GM12891 (cell line): Measurements from ENCODE around the gene RARA.

Experiments
- DNase-seq: peaks from one replicate; pipeline ENCODE4 v3.0.0; 2011; ENCODE audit warnings: low spot score; ENCODE audit not compliant: insufficient read length
- FAIRE-seq: peaks from 2 replicates; lab custom pipeline; 2011; peaks lifted over from hg19 to GRCh38; lab: Jason Lieb, UNC
- PAX5 ChIP-seq: IDR thresholded peaks from 2 replicates; pipeline ENCODE4 v1.6.1; 2011; ENCODE audit warnings: low read length, moderate library complexity, mild to moderate bottlenecking; ENCODE audit not compliant: insufficient read depth, severe bottlenecking
- POLR2A ChIP-seq: IDR thresholded peaks from 2 replicates; pipeline ENCODE4 v1.6.1; 2011; ENCODE audit warnings: low read depth, low read length, control low read depth
- POLR2AphosphoS5 ChIP-seq: IDR thresholded peaks from 2 replicates; pipeline ENCODE4 v1.6.1; 2011; ENCODE audit warnings: low read depth, low read length, control low read depth
- POU2F2 ChIP-seq: IDR thresholded peaks from 2 replicates; pipeline ENCODE4 v1.6.1; 2011; ENCODE audit warnings: low read depth, mild to moderate bottlenecking, control low read depth, low read length, moderate library complexity
- SPI1 ChIP-seq: IDR thresholded peaks from 2 replicates; pipeline ENCODE4 v1.6.1; 2011; ENCODE audit warnings: low read depth, low read length, control low read depth
- TAF1 ChIP-seq: IDR thresholded peaks from 2 replicates; pipeline ENCODE4 v1.6.1; 2011; ENCODE audit warnings: low read depth, low read length, control low read depth

RARA gene

DNA sequence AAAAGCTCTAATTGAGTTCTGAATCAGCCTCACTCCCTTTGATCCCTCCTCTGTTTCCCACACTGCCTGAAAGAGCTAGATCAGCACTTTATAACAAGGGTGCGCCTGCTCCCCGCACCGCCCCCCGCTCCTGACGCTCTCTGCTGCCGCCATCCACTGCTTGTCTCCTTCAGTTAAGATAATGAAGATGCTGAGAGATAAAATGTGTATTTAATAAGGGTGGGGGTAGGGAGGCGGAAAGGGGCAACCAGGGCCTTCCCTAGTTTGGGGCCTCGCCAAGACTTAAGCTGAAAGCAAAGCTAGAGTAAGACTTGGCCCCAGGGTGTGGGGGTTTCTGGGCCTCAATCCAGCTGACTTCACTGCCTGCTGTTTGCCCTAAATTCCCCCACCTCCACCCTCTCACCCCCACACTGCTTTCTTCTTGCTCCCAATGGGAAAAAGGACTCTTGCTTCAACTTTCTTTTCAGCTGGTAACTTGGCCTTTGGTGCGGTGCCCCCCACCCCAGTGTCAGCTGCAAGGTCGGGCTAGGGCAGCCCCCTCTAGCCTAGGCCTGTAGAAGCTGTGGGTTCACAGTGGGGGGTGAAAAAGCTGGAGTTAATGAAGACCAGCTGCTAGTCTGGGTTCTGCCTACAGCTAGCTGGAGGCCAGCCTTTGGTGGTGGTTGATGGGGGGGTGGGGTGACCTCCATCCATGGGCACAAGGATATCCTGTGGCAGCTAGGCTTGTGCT, 1.8 kb upstream of the RARA start:
- TF ChIP-seq SPI1 (no peak), PAX5 (no peak), POLR2A (no peak), POLR2AphosphoS5 (no peak), POU2F2 (no peak), TAF1 (no peak)
- no peak for DNase-seq
- FAIRE-seq = no peak

DNA sequence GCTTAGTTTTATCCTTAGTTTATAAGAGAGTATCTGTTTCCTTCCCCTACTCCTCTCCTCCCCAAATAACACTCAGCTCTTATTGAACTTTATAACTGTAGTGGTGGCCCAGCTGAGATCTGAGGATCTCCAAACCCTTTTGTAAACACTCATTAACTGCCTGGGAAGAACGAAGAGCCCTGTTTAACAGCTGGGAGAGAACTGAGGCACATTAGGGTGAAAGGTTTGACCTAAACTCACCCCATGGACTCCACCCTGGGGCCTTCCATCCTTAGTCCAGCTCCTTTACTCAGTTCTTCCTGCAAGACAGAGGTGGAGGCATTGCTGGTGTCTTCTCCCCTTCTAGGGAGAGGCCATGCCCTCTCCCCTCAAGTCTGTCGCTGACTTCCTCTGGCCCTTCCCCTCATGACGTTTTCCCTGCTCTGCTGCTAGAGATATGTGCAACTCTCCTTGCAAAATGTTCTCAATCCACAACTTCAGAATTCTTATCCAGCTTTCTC, 1.2 kb upstream of the RARA start:
- DNase-seq (no peak), FAIRE-seq (no peak)
- TF ChIP-seq POLR2A = no peak
- no peak for TF ChIP-seq POU2F2
- no peak for TF ChIP-seq TAF1
- no peak for TF ChIP-seq POLR2AphosphoS5
- no peak for TF ChIP-seq PAX5
- no peak for TF ChIP-seq SPI1

DNA sequence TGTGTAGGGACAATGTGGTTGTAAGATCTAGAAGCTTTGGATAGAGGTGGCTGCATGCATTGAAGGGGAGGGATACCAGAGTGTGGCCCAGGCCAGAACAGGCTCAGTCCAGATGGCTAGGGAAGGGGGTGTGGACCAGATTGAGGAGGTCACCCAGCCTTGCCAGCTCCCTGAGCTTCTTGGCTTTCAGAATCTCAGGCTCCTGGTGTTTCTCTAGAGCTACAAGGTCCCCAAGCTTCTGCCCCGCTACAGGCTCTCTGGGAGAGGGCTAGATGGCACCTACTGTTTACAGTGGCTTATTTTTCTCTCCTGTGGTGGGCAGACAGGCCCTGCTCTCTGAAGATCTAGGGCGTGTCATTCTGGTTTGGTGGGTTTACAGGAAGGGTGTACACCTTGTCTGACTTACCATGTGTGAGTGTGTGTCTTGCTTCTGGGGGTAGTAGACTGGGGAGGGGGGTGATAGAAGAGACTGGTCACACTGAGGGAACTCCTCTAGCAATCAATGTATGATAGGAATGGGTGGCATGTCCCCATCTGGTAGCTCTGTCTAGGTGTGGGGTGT, 1.1 kb downstream of the RARA start:
- no peak for FAIRE-seq
- DNase-seq = no peak
- TF ChIP-seq SPI1 (no peak), POLR2AphosphoS5 (no peak), POU2F2 (no peak), PAX5 (no peak), POLR2A (no peak), TAF1 (no peak)

DNA sequence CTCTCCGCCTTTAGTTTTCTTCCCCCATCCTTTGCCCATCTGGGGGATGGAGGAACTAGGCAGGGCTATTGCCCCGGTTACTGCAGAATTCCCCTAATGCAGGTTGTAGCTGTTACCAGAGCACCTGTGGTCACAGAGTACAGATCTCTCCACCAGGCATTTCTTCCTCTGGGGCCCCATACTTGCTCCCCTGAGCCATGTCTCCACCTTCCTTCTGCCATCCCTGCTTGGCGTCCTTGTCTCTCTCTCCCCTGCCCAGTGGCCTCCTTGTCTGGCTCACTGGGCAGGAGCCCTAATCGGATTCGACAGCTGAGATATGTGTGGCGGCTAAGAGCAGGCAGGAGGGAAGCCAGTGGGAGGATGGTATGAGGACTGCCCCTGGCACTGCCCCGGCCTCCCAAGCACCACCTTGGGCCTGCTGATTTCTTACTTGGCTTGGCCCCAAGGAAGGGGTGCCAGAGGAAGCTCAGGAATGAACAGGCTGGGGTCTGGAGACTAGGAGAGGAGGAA, 2.0 kb downstream of the RARA start:
- no peak for TF ChIP-seq TAF1
- no peak for TF ChIP-seq POLR2AphosphoS5
- no peak for TF ChIP-seq SPI1
- TF ChIP-seq PAX5 = no peak
- TF ChIP-seq POU2F2 = no peak
- TF ChIP-seq POLR2A = no peak
- DNase-seq = no peak
- peak; percentile 40 for FAIRE-seq

DNA sequence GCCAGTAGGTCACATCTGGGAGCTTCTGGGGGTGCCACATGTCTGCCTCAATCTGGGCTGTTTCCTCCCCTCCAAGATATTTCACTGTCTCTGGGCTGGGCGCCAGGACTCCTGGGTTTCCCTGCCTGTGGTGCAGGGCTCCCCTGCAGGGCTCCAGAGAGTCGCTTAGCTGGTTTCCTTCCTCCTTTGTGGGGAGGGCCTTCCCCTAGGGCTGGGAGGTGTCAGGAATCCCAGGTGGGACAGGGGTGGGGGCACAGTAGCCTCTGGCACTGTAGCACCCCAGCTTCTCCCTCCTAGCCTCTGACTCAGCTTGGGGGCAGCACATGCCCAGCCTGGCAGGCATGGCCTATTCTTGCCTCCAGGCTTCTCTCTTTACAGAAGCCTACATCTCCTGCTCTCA, 2.6 kb downstream of the RARA start:
- TF ChIP-seq POLR2AphosphoS5 = no peak
- no peak for TF ChIP-seq TAF1
- TF ChIP-seq POLR2A = no peak
- no peak for TF ChIP-seq PAX5
- DNase-seq = no peak
- no peak for FAIRE-seq

DNA sequence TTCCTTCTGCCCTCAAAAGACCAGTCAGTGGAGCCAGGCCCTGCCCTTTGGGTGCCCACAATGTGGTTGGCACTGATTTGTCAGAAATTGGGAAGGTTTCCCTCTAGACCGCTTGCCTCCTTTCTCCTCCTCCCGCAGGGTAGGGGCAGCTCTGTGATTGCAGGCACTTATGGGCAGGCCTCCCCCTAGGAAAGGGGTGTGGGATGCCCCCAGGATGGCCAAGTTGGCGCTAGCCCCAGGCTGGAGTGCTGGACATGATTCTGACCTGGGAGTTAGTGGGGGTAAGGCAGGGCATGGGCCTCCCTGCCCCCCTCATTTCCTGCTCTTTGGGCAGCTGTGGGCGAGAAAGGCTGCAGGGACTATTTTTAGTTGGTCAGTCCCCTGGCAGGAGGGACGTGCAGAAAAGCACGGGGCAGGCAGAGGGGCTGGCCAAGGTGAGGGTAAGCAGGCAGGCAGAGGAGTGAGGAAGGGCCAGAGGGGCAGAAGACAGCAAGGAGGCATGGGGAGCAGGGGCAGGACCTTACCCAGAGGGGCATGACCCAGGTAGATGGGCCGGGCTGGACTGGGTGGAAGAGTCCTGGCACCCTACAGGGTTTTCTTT, 3.3 kb downstream of the RARA start:
- FAIRE-seq (peak; percentile 66), DNase-seq (no peak)
- TF ChIP-seq TAF1 (no peak), SPI1 (no peak), POLR2A (no peak), POU2F2 (no peak), POLR2AphosphoS5 (no peak), PAX5 (no peak)

DNA sequence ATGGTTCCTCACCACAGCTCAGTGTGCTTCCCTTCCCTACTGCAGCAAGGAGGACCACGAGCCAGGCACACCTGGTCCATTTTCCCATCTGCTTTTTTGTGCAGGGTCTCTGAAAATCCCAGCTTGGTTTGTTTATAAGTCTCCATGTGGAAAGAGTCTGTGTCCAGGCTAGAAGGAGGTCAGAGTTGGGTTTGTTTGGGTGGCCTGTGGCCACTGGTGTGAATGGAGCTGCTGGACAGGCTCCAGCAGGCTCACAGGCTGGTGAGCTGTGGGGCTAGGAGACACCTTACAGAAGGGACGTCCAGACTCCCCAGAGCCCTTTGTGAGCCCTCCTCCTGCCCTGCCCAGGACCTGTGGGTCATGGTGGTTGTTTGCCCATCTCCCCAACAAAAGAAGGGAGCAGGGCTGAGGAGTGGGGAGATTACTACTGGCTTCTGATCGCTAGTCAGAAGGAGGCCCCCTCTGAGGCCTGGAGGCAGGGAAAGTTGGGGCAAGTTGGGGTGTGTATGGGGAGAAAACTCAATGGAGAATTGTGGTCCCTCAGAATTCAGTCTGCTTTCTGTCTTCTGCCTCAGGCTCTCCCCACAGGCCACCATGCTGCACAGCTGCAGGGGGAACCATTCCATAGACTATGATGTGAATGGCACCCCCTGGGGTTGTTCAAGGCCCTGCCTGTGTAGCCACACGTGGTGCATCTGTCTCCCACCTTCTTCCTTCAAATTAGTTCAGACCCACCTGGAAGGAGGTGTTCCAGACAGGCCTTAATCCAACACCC, 4.1 kb downstream of the RARA start:
- no peak for FAIRE-seq
- TF ChIP-seq POU2F2 = no peak
- no peak for TF ChIP-seq POLR2A
- TF ChIP-seq PAX5 = no peak
- TF ChIP-seq POLR2AphosphoS5 = no peak
- no peak for TF ChIP-seq SPI1
- TF ChIP-seq TAF1 = no peak

DNA sequence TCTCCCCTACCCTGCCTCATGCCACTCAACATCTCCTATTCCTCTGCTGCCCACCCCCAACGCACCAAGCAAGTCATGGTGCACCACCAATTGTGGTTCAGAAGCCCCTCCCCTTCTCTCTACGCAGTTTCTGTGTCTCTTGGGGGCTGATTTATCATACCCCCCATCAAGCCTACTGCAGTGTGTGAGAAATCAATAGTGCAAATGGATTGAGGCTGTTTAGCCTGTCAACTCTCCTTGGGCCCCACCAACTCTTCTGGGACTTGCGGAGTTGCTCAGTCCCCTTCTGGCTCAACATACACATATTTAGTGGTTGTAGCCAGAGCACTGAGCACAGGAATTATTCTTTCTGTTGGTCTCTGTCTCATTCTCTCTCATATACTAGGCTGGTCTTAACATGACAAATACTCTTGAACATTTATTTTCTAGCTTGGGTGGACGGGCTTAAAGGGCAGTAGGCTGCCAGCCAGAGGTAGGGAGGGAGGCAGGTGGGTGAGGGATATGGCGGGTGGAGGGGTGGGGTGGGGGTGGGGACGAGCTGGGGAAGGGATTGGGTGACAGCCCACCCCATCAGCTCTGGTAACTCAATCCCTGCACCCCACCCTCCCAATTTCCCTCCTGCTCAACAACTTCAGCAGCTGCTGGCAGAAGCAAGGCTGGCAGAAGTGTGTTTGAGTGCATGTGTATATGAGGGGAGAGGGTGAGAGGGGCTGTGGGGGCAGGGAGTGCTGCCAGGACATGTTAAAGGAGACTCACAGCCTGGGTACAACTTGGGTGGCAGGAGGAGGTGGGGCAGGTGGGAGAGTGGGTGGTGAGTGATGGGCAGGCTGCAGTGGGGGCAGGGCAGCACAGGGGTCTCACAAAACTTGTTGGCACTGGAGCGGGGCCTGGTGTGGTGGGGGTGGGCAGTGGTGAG, 4.9 kb downstream of the RARA start:
- FAIRE-seq (no peak), DNase-seq (no peak)
- no peak for TF ChIP-seq TAF1
- TF ChIP-seq SPI1 = no peak
- no peak for TF ChIP-seq POLR2A
- no peak for TF ChIP-seq POLR2AphosphoS5
- TF ChIP-seq PAX5 = no peak

More for the DNA sequence above, 4.1 kb downstream of the RARA start:
- DNase-seq = no peak

DNA sequence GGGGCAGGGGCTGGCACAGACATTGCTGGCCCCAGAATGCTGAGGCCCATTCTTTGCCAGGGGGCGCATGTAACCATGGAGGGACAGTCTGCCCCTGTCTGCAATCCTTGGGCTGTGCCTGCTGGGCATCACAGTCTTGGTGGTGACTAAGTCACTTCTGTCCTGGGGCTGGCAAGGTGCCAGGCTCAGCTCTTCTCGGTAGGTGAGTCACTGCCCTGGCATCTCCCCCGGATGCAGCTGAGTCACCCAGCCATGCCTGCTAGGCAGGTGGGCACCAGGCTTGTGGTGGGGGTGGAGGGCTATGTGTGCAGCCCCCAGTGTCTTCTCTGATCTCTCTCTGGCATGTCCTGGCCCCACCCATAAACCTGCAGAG, 5.6 kb downstream of the RARA start:
- TF ChIP-seq POU2F2 (no peak), TAF1 (no peak), POLR2A (no peak), PAX5 (no peak), SPI1 (no peak), POLR2AphosphoS5 (no peak)
- FAIRE-seq = peak; percentile 48
- DNase-seq = no peak
